ENCODE results near the gene APOL6.

The APOL6 gene

GRCh38 chr22:35648066-35649025 is at the start of gene APOL6:
Gene APOL6 (plus strand): TSS chr22:35648446. CDS start chr22:35656426, 7,980 bp downstream.
- Mint-ChIP-seq H3K27ac (peak within 1 kb of the TSS; percentile 98), H3K36me3 (peaks cover 3% of the 10 kb centered on the region), H3K4me1 (peaks cover 27% of the 10 kb centered on the region), H3K9me3 (no peaks in the 10 kb centered on the region), H3K4me3 (peak within 1 kb of the TSS; percentile 100), H3K27me3 (no peaks in the 10 kb centered on the region)
- DNase-seq (ENCODE audit: low spot score in 2 of 2), result peak in 1 of 2 donors; percentile 40
- ATAC-seq (ENCODE audit: low read depth), result peak; percentile 73

GRCh38 chr22:35599364-35599763 is 48.9 kb upstream of the APOL6 start:
- Mint-ChIP-seq H3K27me3 (peaks cover 7% of the 10 kb centered on the region), H3K9me3 (no peaks in the 10 kb centered on the region), H3K36me3 (no peaks in the 10 kb centered on the region), H3K27ac (no peak overlapping the region), H3K4me1 (no peaks in the 10 kb centered on the region), H3K4me3 (no peak overlapping the region)
- DNase-seq (ENCODE audit: low spot score in 2 of 2) (no peak), ATAC-seq (ENCODE audit: low read depth) (no peak)

- Mint-ChIP-seq H3K27ac (no peak overlapping the region), H3K4me1 (no peaks in the 10 kb centered on the region), H3K36me3 (no peaks in the 10 kb centered on the region), H3K4me3 (no peak overlapping the region), H3K27me3 (peaks cover 3% of the 10 kb centered on the region), H3K9me3 (no peaks in the 10 kb centered on the region)
- DNase-seq (ENCODE audit: low spot score in 2 of 2), result no peak
- ATAC-seq (ENCODE audit: low read depth), result no peak
Observed at GRCh38 chr22:35600476-35600875, 47.8 kb upstream of the APOL6 start.

GRCh38 chr22:35601013-35601580 is 47.1 kb upstream of the APOL6 start:
- Mint-ChIP-seq H3K4me1 (no peaks in the 10 kb centered on the region), H3K36me3 (no peaks in the 10 kb centered on the region), H3K27ac (no peak overlapping the region), H3K4me3 (no peak overlapping the region), H3K9me3 (no peaks in the 10 kb centered on the region), H3K27me3 (peaks cover 4% of the 10 kb centered on the region)
- ATAC-seq (ENCODE audit: low read depth) (no peak), DNase-seq (ENCODE audit: low spot score in 2 of 2) (no peak)

GRCh38 chr22:35601743-35602615 is 46.3 kb upstream of the APOL6 start:
- Mint-ChIP-seq H3K4me3 (no peak overlapping the region), H3K27me3 (peaks cover 11% of the 10 kb centered on the region), H3K4me1 (no peaks in the 10 kb centered on the region), H3K9me3 (no peaks in the 10 kb centered on the region), H3K27ac (no peak overlapping the region), H3K36me3 (no peaks in the 10 kb centered on the region)
- no peak for ATAC-seq (ENCODE audit: low read depth)
- DNase-seq (ENCODE audit: low spot score in 2 of 2), result no peak

- Mint-ChIP-seq H3K27ac (no peak overlapping the region), H3K27me3 (peaks cover 20% of the 10 kb centered on the region), H3K36me3 (no peaks in the 10 kb centered on the region), H3K9me3 (no peaks in the 10 kb centered on the region), H3K4me1 (no peaks in the 10 kb centered on the region), H3K4me3 (no peak overlapping the region)
- no peak for ATAC-seq (ENCODE audit: low read depth)
- no peak for DNase-seq (ENCODE audit: low spot score in 2 of 2)
Observed at GRCh38 chr22:35604621-35605368, 43.5 kb upstream of the APOL6 start.

GRCh38 chr22:35605369-35605680 is 42.9 kb upstream of the APOL6 start:
- no peak for DNase-seq (ENCODE audit: low spot score in 2 of 2)
- H3K4me1 Mint-ChIP-seq, result no peaks in the 10 kb centered on the region
- H3K36me3 Mint-ChIP-seq, result no peaks in the 10 kb centered on the region
- H3K4me3 Mint-ChIP-seq, result no peak overlapping the region
- peaks cover 20% of the 10 kb centered on the region for H3K27me3 Mint-ChIP-seq
- no peaks in the 10 kb centered on the region for H3K9me3 Mint-ChIP-seq
- no peak for ATAC-seq (ENCODE audit: low read depth)
- no peak overlapping the region for H3K27ac Mint-ChIP-seq

GRCh38 chr22:35605851-35606481 is 42.3 kb upstream of the APOL6 start:
- Mint-ChIP-seq H3K9me3 (no peaks in the 10 kb centered on the region), H3K27me3 (peaks cover 22% of the 10 kb centered on the region), H3K4me3 (no peak overlapping the region), H3K4me1 (peaks cover 2% of the 10 kb centered on the region), H3K36me3 (no peaks in the 10 kb centered on the region), H3K27ac (no peak overlapping the region)
- DNase-seq (ENCODE audit: low spot score in 2 of 2) (no peak), ATAC-seq (ENCODE audit: low read depth) (no peak)

GRCh38 chr22:35606916-35607315 is 41.3 kb upstream of the APOL6 start:
- ATAC-seq (ENCODE audit: low read depth), result no peak
- Mint-ChIP-seq H3K4me1 (peaks cover 8% of the 10 kb centered on the region), H3K27ac (no peak overlapping the region), H3K27me3 (peaks cover 22% of the 10 kb centered on the region), H3K9me3 (no peaks in the 10 kb centered on the region), H3K36me3 (no peaks in the 10 kb centered on the region), H3K4me3 (no peak overlapping the region)
- DNase-seq (ENCODE audit: low spot score in 2 of 2), result no peak

GRCh38 chr22:35608088-35608487 is 40.2 kb upstream of the APOL6 start:
- ATAC-seq (ENCODE audit: low read depth) (no peak), DNase-seq (ENCODE audit: low spot score in 2 of 2) (no peak)
- Mint-ChIP-seq H3K27me3 (peaks cover 22% of the 10 kb centered on the region), H3K27ac (no peak overlapping the region), H3K4me3 (no peak overlapping the region), H3K9me3 (no peaks in the 10 kb centered on the region), H3K4me1 (peaks cover 12% of the 10 kb centered on the region), H3K36me3 (no peaks in the 10 kb centered on the region)

- Mint-ChIP-seq H3K4me3 (no peak overlapping the region), H3K4me1 (peaks cover 12% of the 10 kb centered on the region)
Observed at GRCh38 chr22:35609261-35609660, 39.0 kb upstream of the APOL6 start.

GRCh38 chr22:35609761-35610160 is 38.5 kb upstream of the APOL6 start:
- no peaks in the 10 kb centered on the region for H3K9me3 Mint-ChIP-seq
- no peak overlapping the region for H3K4me3 Mint-ChIP-seq
- ATAC-seq (ENCODE audit: low read depth) (no peak), DNase-seq (ENCODE audit: low spot score in 2 of 2) (no peak)
- H3K27me3 Mint-ChIP-seq, result peaks cover 20% of the 10 kb centered on the region
- H3K27ac Mint-ChIP-seq, result no peak overlapping the region
- peaks cover 12% of the 10 kb centered on the region for H3K4me1 Mint-ChIP-seq
- no peaks in the 10 kb centered on the region for H3K36me3 Mint-ChIP-seq

More at GRCh38 chr22:35609261-35609660, 39.0 kb upstream of the APOL6 start:
- no peaks in the 10 kb centered on the region for H3K9me3 Mint-ChIP-seq
- ATAC-seq (ENCODE audit: low read depth) (no peak), DNase-seq (ENCODE audit: low spot score in 2 of 2) (no peak)
- peaks cover 21% of the 10 kb centered on the region for H3K27me3 Mint-ChIP-seq
- H3K27ac Mint-ChIP-seq, result no peak overlapping the region
- no peaks in the 10 kb centered on the region for H3K36me3 Mint-ChIP-seq

- H3K4me3 Mint-ChIP-seq, result no peak overlapping the region
- no peaks in the 10 kb centered on the region for H3K9me3 Mint-ChIP-seq
- no peak overlapping the region for H3K27ac Mint-ChIP-seq
- peaks cover 12% of the 10 kb centered on the region for H3K4me1 Mint-ChIP-seq
- no peaks in the 10 kb centered on the region for H3K36me3 Mint-ChIP-seq
- peaks cover 20% of the 10 kb centered on the region for H3K27me3 Mint-ChIP-seq
- DNase-seq (ENCODE audit: low spot score in 2 of 2) (no peak), ATAC-seq (ENCODE audit: low read depth) (no peak)
Observed at GRCh38 chr22:35610741-35611140, 37.5 kb upstream of the APOL6 start.
